GM18505 (cell line): ENCODE measurements around the gene XIRP2.
"Not testable (repeated sequence)": the region's sequence is repeated elsewhere in the genome, so short reads cannot be mapped to it uniquely, and the experiment has no call there.

Experiments
- ATAC-seq: cut with Tn5 transposase; IDR thresholded peaks from one replicate; pipeline ENCODE4 v1.9.1; 2021; ENCODE audit not compliant: unreplicated experiment
- POLR2A ChIP-seq: IDR thresholded peaks from 4 replicates; pipeline ENCODE4 v1.6.1; 2011; ENCODE audit warnings: borderline replicate concordance; ENCODE audit not compliant: insufficient read depth, insufficient read length; ENCODE audit errors: extremely low read depth

XIRP2 gene

DNA sequence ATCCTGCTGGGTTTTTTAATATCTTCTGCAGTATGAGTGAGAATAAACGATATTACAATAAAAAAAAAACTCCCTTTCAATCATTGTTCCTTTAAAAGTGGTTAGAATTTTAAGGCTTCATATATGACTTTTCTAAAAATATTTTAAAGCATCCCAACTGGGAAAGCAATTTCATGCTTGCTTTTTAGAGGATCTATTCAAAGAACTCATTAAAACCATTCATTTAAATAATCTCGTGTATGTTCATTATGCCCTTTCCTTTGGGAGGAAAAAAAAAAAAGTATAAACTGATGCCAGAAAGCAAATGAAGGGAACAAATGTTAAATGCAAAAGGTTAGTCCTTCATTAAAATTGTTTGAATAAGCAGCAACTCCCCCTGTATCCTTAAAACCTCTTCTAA is 81.2 kb downstream of the XIRP2 start:
- TF ChIP-seq POLR2A = no peak
- no peak for ATAC-seq

DNA sequence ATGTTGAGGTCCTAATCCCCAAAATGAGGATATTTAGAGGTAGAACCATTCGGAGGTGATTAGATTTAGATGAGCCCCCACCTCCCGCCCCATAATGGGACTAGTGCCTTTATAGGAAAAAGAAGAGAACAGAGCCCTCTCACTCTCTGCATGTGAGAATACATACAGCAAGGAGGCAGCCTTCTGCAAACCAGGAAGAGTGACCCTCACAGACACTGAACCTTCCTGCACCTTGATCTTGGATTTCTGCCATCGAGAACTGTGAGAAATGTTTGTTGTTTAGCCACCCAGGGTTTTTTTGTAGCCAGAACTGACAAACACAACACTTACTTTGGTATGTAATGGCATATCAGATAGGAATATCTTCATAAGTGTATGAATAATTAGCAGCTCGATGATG is 83.7 kb downstream of the XIRP2 start:
- no peak for ATAC-seq
- TF ChIP-seq POLR2A = no peak

DNA sequence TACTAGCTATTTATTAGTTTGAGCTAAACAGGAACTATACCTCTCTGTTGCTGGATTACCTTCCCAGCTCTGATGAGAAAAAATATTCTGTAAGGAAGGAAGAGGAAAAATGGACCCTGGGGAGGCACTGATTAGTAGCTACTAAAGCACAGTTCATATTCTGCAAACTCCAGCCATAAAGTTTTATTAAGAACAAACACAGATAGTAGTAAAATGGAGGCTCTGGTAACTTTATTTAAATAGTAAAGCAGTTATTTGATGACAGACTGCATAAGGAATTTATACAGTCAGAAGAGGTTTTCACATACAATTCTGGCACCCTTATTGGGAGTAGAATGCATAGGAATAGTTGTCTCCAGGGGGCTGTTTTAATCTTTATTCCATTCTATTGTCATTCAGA is 84.1 kb downstream of the XIRP2 start:
- no peak for ATAC-seq
- no peak for TF ChIP-seq POLR2A

DNA sequence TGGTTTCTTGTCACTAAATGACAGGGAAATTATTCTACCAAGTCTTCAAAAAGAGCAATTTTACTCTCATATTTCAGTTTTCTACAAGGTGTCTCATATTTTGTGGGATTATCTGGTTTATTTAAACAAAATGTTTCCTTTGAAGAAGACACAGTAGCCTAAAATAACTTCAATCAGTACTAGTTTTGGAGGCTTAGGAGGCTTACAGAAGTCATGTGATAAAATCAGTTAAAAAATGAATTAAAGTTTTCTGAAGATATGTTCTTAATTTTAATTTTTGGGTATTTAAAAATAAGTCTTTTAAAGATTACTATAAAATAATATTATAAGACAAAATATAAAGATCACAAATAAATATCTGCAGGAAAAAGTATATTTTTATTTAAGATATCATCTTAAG is 95.9 kb downstream of the XIRP2 start:
- ATAC-seq = no peak
- no peak for TF ChIP-seq POLR2A

DNA sequence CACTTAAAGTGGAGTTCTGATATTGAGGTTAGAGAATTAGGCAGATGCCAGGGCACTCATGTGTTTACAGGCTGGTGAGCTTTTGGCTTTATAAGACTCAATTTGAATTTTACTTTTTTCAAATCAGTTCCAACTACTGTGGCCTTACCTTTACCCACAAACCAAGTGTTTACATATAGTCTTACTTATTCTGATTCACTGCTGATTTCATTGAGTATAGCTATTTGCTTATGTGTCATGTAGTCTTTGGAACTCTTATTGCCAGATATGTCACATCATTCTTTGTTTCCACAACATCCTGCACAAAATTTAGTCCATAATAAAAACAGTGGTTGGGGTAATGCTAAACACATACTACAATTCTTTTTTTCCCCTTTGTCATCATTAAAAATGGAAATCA is 96.5 kb downstream of the XIRP2 start:
- ATAC-seq = no peak
- no peak for TF ChIP-seq POLR2A

DNA sequence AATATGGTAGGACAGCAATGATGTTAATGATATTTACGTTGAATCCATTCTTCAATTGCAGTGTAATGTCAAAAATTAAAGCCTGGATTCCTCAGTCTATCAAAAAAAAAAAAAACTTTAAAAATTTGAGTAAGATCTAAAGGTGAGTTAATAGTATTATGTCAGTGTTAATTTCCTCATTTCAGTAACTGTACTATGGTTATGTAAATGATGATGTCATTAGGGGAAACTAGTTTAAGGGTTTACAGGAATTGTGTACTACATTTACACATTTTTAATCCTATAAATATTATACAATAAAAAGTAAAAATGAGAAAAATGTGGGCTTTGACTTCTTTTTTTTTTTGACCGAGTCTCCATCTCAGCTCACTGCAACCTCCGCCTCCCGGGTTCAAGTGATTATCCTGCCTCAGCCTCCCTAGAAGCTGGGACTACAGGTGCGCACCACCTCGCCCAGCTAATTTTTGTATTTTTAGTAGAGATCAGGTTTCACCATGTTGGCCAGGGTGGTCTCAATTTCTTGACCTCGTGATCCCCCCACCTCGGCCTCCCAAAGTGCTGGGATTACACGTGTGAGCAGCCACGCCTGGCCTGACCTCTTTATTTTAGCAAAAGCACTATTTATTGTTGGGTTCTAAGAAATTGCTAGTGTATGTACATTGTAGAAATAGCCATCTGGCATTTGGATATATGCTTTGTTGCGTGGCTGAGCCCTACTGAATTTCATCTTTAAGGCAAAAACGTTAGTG is 106.5 kb downstream of the XIRP2 start:
- ATAC-seq = no peak
- no peak for TF ChIP-seq POLR2A

DNA sequence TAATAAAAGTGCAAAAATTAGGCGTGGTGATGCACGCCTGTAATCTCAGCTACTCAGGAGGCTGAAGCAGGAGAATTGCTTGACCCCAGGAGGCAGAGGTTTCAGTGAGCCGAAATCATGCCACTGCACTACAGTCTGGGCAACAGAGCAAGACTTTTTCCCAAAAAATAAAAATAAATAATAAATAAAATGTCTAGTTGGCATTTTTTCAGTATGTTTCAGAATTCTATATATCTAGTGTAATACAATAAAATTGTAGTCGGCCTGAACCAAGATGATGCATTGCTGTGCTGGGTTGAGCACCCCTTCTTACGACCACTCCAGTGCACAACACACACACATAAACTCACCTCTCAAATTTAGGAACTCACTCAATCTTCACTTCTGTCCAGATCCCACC is 108.2 kb downstream of the XIRP2 start:
- ATAC-seq = no peak
- TF ChIP-seq POLR2A = no peak

DNA sequence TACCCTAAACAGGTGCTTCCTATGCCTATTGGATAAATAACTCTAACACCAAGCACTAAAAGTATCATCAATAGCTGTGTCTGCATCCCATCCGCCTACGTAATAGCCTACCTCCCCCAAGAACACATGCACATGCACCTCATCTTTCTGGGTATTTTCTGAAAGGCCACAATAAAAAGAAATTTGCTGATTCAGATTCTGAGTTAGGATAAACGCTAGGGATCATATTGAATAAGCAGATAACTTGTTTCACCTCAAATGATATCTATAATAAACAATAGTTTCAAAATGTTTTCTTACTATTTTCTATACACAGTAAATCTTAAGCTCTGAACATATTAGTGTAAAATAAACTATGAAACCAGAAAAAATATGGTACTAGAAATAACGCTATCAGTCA is 112.9 kb downstream of the XIRP2 start:
- ATAC-seq = no peak
- no peak for TF ChIP-seq POLR2A

DNA sequence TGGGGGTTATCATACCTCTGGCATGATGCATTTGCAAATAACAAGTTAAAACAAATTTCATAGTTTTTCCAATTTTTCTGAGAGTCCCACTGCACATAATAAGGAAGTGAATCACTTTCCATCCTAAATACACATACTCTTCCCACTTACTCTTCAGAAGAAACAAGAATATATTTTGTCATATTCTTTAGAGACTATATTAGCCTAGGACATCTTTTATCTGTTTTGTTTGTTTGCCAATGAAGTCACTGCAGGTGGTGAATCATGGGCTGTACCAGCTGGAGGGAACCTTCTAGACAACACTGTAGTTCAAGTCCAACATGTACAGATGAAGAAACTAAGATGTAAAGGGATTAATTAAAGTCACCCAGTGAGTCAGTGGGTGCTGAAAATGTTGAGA is 116.8 kb downstream of the XIRP2 start:
- ATAC-seq = no peak
- TF ChIP-seq POLR2A = no peak

DNA sequence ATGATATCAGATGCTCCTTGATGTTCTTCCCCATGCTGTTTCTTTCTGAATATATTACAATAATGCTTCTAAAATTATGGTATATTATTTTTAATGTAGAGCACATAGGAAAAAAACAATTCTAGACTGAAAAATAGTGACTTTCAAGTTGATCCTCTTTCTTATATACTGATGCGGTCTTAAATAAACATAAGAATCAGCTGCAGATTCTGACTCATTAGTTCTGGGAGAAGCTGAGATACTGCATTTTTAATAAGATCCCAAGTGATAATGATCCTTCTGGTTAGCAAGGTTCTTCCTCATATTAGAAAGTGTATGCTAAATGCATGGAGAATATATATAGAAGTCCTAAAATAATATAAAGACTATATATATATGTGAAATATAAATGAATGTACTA is 124.9 kb downstream of the XIRP2 start:
- TF ChIP-seq POLR2A = no peak
- no peak for ATAC-seq

DNA sequence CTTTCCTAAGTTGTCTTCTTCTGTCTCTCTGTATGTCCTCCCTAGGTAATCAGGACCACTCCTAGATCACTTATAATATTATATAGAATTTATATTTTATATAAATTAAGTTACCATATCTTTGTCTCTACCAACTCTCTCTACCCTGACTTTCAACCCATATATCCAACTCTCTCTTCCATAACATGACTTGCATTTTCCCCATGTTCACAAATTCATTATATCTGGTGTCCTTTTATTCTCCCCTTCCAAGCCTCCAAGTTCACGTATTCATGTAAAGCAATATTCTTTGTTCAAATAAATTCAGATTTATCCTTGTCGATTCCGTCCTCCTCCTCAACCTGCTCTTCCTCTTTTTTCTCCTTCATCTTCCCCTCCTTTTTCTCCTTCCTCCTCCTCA is 127.5 kb downstream of the XIRP2 start:
- no peak for ATAC-seq
- no peak for TF ChIP-seq POLR2A

DNA sequence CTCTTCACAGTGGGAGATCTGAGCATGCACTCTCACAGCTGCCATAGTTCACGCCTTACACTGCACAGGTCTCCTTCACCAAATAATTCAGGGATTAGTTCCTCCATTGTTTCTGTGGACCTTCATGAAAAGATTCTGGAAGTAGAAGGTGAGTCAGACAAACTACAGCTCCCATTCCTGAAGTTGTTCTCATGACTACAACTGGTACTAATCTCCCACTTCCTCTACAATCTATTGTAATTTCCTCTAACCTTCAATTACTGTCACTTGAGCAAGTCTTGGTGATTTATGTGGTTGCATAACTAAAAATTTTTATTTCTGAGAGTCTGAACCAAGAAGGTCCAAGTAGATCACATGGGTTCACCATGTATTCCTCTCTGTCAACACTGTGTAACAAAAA is 128.7 kb downstream of the XIRP2 start:
- ATAC-seq = no peak
- no peak for TF ChIP-seq POLR2A

DNA sequence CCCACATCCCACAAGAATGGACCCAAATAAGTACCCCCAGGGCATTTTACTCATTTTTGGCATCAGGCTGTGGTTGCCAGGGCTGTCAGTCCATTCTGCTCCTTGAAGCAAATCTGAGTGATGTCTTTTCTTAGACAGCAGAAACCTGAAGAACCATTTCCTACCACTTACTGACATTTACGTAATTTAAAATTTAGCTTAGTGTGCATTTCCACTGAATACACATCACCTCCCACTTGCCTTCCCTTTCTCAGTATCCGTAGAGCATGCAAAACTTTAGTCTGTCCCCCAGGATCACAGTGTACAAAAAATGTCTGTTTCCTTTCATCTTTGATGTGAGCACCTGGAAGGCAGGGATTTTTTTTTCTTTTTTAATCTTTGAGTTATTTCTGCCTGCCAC is 130.3 kb downstream of the XIRP2 start:
- no peak for ATAC-seq
- TF ChIP-seq POLR2A = no peak

DNA sequence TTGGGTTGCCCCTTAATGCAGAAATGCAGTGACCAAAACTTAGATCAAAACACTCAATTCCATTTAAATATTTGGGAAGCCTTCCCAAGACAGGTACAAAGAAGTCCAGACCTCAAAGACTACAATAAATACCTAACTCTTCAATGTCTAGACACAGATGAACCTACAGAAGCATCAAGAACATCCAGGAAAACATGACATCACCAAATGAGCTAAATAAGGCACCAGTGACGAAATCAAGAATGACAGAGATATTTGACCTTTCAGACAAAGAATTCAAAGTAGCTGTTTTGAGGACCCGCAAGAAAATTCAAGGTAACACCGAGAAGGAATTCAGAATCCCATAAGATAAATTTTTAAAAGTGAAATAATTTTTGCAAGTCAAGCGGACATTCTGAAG is 140.2 kb downstream of the XIRP2 start:
- no peak for ATAC-seq
- TF ChIP-seq POLR2A = no peak

DNA sequence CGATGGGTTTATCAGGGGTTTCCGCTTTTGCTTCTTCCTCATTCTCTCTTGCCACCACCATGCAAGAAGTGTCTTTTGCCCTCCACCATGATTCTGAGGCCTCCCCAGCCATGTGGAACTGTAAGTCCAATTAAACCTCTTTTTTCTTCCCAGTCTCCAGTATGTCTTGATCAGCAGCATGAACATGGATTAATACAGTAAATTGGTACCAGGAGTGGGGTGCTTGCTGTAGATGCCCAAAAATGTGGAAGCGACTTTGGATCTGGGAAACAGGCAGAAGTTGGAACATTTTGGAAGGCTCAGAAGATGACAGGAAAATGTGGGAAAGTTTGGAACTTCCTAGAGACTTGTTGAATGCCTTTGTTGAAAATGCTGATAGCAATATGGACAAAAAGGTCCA is 146.7 kb downstream of the XIRP2 start:
- not testable (repeated sequence) for ATAC-seq
